CD4-positive, alpha-beta T cell treated with Interleukin-17A for 4 hours (primary cell): ENCODE results near the gene DPCD.
"Not testable (repeated sequence)": the region's sequence is repeated elsewhere in the genome, so short reads cannot be mapped to it uniquely, and the experiment has no call there.

Source experiments
- DNase-seq: peaks from one replicate; pipeline ENCODE4 v3.0.0-alpha.2; 2020; ENCODE audit warnings: mixed read lengths

The DPCD gene

GRCh38 chr10:101623528-101623927, 35.4 kb downstream of the DPCD start:
- DNase-seq = no peak

GRCh38 chr10:101624526-101625102, 36.5 kb downstream of the DPCD start:
- DNase-seq = no peak

GRCh38 chr10:101625821-101626412, 37.8 kb downstream of the DPCD start:
- DNase-seq = no peak

- no peak for DNase-seq
Measured at GRCh38 chr10:101629837-101630632, 41.9 kb downstream of the DPCD start.

GRCh38 chr10:101630633-101630920, 42.5 kb downstream of the DPCD start:
- DNase-seq = no peak

GRCh38 chr10:101631821-101632475, 43.8 kb downstream of the DPCD start:
- no peak for DNase-seq

- not testable (repeated sequence) for DNase-seq
Measured at GRCh38 chr10:101633510-101633909, 45.4 kb downstream of the DPCD start.

- DNase-seq = no peak
Measured at GRCh38 chr10:101639141-101639900, 51.2 kb downstream of the DPCD start.

- DNase-seq = no peak
Measured at GRCh38 chr10:101643546-101643945, 55.4 kb downstream of the DPCD start.

GRCh38 chr10:101644002-101644401, 55.9 kb downstream of the DPCD start:
- no peak for DNase-seq

- DNase-seq = no peak
Measured at GRCh38 chr10:101645659-101646058, 57.5 kb downstream of the DPCD start.

- DNase-seq = no peak
Measured at GRCh38 chr10:101646364-101646763, 58.2 kb downstream of the DPCD start.

GRCh38 chr10:101647255-101647654, 59.1 kb downstream of the DPCD start:
- DNase-seq = no peak

GRCh38 chr10:101649525-101650085, 61.5 kb downstream of the DPCD start:
- no peak for DNase-seq

- DNase-seq = no peak
Measured at GRCh38 chr10:101650863-101651262, 62.7 kb downstream of the DPCD start.

- DNase-seq = no peak
Measured at GRCh38 chr10:101651336-101651735, 63.2 kb downstream of the DPCD start.

- no peak for DNase-seq
Measured at GRCh38 chr10:101653536-101653935, 65.4 kb downstream of the DPCD start.

GRCh38 chr10:101655570-101655969, 67.4 kb downstream of the DPCD start:
- DNase-seq = no peak

GRCh38 chr10:101656890-101657289, 68.8 kb downstream of the DPCD start:
- DNase-seq = no peak

GRCh38 chr10:101658975-101659374, 70.9 kb downstream of the DPCD start:
- no peak for DNase-seq
